ENCODE data around the gene GYG2.
A peak's percentile ranks its signal among the peaks of the same experiment; 100 is the strongest.

Gene GYG2

DNA sequence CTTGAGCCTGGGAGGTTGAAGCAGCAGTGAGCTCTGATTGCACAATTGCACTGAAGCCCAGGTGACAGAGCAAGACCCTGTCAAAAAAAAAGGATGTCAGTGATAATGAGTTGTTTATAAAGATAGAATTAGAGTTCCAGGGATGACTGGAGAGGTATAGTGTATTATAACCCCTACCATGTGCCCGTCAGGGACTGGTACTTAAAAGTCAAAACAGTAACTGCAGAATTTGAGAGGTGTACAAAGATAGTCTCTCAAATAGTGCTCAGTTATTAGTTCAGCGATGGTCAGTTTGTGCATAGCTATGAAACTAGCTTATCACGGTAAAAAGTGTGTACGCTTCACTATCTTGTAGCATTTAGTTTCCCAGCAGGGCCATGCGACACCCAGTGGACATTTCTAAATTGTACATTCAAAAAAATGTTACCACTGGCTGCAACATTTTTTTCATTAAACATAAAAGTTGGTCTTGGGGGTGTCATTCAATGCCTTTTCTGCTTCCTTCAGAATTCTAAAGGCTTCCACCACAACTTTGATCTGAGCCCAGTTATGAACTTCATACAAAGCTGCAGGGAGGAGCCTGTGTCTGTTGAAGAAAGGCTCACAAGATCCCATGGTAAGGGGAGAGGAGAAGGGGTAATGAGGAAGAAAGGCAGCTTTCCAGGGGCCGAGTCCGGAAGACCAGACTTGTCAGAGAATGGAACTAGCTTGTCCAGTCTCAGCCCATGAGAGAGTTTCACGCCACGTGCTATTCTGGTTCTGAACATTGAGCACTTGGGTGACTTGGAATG lies 9.2 kb upstream of the GYG2 start:
- FAIRE-seq = peak; percentile 55

DNA sequence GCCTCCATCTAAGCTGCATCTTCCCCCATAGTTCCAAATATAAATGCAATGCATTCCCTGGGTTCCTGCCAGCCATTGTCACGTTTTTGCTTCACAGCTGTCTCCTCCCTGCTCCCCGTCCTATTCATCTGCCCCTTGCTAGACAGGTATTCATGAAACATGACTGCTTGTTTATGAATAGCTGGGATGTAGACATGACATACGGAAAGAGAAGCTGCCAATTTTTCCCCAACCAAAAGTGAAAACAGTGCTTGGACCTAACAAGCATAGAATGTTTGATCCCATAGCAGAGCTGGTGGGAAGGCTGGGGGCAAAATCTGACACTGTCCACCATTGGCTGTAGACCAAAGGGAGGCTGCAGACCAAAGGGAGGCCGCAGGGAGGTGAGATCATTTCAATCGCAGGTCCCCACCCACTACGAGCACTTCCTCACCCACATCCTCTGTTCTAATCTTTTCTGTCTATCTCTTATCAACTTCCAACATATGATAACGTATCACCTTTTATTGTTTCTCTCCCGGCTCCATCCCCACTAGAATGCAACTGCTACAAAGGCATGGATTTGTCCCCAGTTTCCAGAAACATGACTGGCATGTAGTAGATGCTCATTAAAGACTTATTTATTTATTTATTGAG lies 8.5 kb upstream of the GYG2 start:
- no peak for FAIRE-seq

DNA sequence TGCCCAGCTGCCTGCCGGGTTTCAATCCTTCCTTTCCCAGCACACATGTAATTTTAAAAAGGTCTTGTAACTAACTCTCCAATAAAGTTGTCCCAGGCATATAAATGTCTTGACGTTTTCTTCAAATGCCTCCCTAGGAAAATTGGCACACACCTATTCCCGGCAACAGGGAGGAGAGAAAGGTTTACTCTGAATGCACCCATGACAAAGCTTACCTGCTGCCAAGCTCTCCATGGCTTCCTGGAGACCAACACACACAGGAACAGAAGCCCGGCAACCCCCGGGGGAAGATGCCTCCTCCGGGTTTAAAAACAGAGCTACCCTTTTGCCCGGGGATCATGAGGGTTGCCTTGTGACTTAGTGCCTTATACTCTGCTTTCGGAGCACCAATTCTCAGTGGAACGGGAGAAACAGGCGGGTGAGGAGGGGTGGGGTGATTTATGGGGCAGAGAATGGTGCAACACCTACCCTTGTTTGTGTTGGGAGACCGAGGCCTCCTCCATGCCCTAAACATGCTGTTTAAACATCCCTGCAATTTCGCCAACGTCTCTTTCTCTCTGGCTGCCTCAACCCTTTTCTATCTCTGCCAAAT lies 4.8 kb upstream of the GYG2 start:
- FAIRE-seq = no peak

DNA sequence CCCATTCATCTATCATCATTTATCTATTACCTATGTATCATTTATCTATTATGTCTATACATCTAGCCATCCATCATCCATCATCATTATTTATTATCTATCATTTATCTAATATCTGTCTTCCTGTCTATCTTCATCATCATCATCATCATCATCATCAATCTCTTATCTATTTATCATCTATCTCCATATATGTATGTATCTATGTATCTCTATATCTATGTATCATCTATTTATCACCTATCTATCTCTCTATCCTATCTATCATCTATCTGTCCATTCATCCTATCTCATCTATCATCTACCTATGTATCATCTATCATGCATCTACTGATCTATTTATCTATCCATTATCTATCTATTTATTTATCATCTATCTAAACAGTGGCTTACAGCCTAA lies 3.8 kb upstream of the GYG2 start:
- no peak for FAIRE-seq

DNA sequence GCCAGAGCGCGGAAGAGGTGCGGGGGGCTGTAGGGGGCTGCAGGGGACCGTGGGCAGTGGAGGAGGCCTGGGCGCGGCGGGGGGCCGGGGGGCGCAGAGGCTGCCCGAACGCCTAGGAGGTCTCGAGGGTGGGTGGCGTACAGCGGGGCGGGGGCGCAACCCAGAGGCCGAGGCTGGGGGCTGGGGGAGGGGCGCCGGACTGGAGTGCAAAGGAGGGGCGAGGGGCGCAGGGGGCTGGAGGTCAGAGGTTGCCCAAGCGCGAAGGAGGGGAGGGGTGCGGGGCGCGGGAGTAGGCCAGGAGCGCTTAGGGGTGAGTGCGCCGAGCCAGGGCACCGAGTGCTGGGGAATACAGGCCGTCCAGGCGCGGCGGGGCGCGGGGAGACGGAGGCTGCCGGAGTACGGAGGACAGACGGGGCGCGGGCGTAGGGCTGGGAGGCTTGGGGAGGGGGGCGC lies 255 bp downstream of the GYG2 start:
- no peak for FAIRE-seq

DNA sequence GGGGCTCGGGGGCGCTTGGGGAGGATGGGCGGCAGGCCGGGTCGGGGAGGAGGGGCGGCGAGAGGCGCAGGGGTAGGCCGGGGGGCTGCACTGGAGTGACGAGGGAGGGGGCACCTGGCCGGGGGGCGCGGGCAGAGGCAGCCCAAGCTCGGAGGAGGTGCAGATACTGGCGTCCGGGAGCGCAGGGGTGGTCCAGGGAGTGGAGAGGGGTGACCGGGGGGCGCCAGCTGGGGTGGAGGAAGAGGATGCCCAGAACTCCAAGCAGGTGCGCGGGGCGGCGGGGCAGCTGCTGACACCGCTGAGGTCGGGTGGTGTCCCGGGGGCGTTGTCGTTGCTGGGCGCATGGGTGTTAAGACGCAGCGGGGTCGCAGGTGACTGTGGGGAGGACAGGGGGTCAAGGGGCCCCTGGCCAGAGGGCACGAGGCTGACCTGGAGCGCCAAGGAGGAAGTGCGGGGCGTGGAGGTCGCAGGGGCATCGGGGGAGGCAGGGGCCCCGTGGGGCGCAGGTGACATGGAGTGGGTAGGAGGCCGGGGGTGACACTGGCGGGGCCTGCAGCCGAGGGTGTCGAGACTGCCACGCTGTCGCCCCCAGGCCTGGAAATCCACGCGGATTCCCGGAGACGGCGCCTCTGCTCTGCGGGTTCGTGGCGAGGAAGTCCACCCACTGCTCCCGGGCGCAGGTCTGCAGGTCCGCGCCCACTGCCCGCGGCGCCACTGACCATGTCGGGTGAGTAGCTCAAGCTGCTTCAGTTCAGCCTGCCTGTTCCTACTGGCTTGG lies 928 bp downstream of the GYG2 start:
- FAIRE-seq = no peak

DNA sequence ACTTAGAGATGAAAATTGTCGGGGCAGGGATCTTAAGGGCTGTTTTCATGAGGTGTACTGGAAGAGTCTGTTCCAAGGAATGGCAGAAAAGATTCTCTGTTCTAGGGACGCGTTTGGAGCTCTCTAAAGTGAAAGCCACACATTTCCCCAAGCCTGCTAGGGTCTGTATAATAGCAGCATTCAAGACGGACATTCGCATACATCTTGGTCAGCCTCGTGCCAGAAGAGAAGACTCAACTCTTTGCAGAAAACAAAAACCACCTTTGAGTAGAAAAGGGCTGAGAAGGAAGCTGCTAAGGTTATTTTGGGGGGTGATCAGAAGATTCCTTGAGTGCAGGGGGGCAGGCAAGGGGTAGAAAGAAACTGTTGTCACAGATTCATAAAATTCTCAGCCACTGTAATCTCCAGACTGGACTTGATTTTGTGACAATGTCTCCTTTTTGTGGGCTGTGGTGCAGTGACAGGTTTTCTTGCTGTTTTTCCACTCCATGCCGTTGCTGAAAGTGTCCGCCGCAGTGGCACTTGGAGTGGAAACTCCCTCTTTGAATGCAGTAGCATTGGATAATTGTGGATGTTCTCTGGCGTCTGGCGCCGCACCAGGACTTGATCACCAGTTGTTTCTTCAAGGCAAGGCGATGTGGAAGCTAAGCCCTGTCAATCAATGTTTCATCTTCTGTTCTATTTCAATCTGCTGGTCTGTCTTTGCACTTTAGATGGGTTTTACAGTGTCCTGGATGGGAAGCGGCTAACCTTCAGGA lies 2.9 kb downstream of the GYG2 start:
- no peak for FAIRE-seq

DNA sequence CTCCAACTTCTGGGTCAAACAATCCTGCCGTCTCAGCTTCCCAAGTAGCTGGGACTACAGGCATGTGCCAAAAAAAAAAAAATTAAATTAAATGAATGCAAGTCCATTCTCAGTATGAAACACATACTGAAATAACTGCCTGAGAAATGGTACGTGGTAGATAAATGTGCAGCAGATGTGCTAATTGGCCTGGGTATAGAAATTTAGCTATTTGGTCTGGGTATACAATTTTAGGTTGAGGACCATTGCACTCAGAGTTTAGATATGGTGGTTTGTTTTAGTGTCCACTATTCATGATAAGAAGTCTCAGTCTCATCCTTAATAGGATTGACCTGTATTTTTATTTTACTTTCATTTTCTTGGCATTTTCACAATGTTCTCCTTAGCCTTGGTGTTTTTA lies 9.2 kb downstream of the GYG2 start:
- FAIRE-seq = no peak

DNA sequence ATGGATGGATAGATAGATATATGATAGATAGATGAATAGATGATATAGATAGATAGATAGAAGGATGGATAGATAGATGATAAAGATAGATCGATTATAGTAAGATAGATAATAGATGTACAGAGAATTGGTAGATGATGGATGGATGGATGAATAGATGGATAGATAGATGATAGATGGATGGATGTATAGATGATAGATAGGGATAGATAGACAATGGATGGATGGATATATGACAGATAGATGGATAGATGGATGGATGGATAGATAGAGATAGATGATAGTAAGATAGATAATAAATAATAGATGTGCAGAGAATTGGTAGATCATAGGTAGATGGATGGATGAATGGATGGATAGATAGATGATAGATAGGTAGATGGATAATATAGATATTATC lies 12.2 kb downstream of the GYG2 start:
- no peak for FAIRE-seq

DNA sequence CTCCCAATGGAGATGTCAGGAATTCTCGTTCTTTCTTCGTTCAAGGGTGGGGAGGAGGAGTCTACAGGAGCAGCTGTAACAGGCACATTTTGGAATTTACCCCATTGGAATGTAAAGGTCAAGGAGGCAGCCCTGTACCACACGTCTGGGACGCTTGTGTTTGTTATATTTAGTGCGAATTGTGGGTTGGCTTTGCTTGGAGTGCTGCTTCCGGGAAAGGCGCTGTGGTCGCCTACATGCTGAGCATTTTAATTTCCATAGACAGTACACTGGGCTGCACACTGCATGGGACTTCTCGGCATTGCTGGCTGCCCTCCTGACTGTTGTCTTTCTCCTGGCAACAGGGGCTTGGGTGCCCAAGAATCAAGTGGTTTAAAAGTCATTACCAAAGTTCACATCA lies 12.8 kb downstream of the GYG2 start:
- no peak for FAIRE-seq

DNA sequence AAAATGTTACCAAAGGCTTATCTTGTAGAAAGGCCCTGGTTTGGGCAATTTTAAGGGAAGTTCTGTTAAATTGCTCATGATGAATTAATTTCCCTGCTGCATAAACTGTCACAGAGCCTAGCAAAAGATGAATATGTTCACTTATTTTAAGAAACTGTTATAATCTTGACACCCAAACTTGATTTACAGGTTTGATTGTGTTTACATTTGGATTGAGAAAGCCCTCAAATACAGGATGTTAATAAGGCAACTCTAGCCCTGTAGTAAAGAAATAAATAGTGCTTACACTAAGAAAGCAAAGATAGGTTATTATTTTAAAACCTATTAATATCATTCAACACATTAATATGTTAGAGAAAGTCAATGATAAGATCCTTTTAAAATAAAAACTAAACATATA lies 18.3 kb downstream of the GYG2 start:
- FAIRE-seq = no peak

DNA sequence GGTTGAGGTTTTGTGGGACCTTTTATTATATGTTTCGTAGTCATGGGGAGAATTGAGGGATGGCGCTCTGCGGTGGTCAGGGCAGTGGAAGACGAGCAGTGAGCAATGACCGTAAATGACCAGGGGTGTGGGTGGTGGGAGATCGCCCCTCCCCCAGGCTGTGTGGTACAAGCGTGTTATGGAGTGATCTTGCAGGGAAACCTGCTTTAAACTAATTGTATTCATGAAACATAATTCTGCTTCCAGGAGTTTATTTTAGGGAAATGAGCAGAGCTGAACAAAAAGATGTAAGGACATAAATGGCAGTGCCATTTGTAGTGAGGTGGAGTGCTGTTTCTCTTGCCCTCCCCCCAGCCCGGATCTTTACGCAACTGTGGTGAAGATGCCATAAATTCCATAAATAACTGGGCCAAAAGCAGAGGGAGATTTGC lies 20.2 kb downstream of the GYG2 start:
- FAIRE-seq = no peak

DNA sequence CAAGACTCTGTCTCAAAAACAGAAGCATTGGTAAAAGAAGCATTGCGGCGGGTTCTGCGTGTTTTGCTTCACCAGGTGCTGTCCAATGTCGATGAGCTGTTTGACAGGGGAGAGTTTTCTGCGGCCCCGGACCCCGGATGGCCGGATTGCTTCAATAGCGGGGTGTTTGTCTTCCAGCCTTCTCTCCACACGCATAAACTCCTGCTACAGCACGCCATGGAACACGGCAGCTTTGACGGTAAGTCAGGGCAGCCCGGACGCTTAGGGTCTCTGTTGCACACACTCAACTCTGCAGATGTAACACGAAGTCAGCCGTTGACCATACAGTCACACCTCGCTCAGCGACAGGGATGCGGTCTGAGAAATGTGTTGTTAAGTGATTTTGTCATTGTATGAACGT lies 26.2 kb downstream of the GYG2 start:
- FAIRE-seq = no peak

DNA sequence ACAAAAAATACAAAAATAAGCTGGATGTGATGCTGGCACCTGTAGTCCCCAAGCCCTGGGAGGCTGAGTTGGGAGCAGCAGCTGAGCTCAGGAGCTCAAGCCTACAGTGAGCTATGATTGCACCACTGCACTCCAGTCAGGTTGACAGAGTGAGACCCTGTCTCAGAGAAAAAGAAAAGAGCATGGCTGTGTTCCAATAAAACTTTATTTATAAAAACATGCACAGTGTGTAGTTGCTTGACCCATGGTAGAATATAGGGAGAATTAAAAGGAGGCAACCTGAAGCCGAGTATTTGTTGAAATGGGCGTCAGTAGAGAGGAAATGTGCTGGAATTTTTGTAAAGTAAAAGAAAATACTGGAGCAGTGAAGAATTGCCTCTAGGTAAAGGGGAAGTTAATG lies 27.0 kb downstream of the GYG2 start:
- no peak for FAIRE-seq

DNA sequence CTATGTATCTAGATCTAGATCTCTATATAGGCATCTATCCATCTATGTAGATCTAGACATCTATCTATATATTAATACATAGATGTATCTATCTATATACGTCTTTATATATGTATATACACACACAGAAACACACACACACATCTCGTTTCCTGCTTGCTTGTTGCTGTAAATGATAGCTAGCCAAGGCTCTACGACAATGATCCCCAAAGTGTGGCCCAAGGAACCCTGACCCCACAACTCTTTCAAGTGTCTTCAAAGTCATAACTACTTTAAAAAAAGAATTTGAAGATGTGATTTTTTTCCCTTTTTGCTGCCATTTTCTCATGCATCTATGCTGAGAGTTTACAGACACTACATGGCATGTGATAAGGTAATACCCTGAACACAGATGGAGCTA lies 28.8 kb downstream of the GYG2 start:
- no peak for FAIRE-seq

DNA sequence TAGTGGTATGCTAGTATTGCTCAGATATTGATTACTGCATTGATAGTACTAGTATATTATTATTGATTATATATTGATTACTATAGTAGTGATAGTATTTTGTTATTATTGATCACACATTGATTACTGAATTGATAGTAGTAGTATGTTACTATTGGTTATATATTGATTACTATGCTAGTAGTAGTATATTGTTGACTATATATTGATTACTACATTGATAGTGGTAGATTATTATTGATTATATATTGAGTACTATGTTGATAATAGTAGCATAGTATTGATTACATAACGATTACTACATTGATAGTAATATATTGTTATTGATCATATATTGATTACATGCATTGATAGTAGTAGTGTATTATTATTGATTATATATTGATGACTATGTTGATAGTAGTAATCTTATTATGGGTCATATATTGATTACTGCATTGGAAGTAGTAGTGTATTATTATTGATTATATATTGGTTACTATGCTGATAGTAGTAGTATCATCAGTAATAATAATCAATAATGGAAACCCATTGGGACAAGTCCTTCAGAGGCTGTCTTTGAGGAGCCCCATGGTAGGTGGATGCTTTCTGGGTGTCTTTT lies 30.6 kb downstream of the GYG2 start:
- FAIRE-seq = peak; percentile 13

DNA sequence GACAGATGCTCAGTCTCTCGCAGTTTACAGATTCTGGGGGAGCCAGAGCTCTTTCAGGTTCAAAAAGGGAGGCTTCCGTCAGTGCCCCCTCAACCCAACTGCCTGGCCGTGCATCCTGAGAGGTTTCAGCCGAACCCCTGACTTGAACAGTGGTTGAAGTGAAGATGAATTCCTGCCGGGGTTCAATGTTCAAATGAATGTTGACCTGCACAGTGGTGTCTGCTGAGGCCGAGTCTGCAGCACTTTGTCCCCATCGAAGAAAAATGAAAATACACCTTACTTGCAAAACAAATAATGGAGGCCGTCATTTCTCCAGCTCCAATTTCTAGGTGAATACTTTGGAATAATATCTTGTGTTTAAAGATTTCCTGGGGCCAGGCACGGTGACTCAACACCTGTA lies 33.7 kb downstream of the GYG2 start:
- FAIRE-seq = no peak

DNA sequence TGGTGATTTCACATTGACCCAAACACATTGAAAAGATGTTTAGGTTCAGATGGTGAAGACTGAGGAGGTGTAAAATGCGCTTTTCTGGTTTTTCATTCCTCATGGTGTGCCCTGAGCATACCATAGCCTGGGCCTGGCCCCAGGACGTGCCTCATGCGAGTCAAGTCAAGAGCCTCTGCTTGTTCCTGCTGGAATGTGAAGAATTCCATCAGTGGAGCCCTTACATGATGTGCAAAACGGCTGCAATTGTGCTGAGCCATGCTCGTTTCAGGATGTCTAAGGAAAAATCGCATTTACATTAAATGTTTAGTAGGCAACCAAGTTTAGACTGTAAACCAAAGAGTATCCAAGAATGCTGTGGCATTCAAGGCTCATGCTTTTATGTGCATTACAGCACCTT lies 34.9 kb downstream of the GYG2 start:
- no peak for FAIRE-seq

DNA sequence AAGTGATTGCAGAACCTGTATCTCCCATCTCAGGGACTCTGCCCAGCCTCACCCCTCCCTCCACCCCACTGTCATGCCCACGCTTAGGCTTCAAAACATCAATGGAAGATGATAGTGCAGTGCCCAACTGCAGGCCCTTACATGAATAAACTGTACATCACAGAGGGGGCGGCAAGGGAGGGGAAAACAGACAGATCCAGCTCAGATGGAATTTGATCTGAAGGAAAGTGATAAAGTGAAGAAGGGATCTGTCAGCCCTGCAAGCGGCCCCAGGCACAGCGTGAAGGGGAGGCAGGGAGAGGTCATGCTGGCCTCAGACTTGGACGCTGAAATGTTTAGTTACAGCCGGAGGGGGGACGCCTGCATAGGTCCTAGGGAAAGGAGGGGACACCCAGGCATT lies 38.5 kb downstream of the GYG2 start:
- FAIRE-seq = no peak

DNA sequence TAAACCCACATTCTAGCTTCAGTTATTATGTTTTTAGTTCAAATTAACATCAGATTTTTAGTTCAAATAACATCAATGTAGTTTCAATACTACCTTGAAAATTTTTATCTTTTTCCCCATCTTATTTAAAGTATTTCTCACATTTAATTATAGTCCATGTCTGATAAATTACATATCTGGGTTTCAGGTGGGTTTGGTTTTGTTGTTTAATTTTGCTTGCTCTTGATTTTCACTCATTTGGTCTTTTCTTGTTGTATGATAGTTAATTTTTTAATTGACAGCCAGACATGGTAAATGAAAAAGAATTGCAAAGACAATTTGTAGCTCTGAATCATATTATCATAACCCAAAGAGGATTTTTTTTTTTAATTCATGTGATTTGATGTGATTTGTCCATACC lies 41.9 kb downstream of the GYG2 start:
- no peak for FAIRE-seq

DNA sequence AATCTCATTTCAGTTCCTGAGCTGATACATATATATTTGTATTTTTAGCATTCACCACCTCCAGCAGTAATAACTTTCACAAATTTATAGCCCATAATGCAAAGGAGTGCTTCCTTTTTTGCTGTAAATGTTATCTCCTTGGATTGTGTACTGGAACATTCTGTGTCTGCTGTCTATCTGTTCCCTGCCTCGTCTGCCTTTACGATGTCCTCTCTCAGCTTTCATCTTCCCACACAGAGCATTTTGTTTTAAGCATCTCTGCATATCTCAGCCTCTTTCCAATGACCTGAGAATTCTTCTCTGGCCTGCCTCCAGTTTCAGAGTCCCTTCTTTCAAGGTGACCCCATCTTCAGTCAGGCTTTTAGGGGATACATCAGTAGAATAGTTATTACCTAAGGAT lies 43.1 kb downstream of the GYG2 start:
- FAIRE-seq = no peak

DNA sequence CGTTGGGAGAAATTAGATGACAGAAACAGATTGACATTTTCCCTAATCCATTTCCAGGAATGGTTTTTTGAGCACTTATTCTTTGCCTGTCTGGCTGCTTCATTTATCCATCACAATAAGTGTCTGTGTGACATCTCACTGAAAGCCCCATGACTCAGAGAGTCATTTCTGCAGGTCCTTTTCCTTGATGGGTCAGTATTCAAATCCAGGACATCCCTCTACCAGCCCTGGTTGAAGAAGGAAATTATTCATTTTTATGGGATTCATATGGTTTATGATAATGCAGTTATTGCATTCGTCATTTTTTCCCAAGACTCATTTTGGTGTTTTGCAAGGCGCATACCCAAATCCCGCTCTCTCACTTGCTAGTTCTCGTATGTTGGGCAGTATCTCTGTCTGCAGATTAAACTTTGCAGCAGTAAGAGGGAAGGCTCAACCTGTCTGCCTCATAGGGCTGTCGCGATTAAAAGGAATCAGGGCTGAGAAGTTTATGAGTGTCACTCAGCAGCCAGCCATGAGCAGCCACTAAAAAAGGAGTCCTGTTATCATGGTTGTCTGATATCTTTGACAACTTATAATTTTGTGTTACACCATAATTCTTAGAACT lies 44.0 kb downstream of the GYG2 start:
- FAIRE-seq = no peak
